GM12878 (cell line): ENCODE results near the gene PIF1. TPM values are rescaled to one million over a fixed set of nuclear protein-coding genes. Genes with fewer than 3 reads are reported as not detected.

Experiments used
- ATF2 ChIP-seq: IDR thresholded peaks from 2 replicates; pipeline ENCODE4 v1.6.1; 2012; ENCODE audit warnings: low read length, inconsistent platforms
- ETV6 ChIP-seq, 2 experiments: fragments of 450-650 bp in 1 of 2; IDR thresholded peaks in 1 of 2; conservative IDR thresholded peaks in 1 of 2; 2 replicates each; pipeline ENCODE4 v1.6.1; 2014; ENCODE audit warnings: antibody characterized with exemption in 1 of 2, borderline replicate concordance in 1 of 2, low read depth in 1 of 2, mild to moderate bottlenecking in 1 of 2, moderate library complexity in 1 of 2
- IKZF2 ChIP-seq, 2 experiments: fragments of 450-650 bp; IDR thresholded peaks; 2 replicates each; pipeline ENCODE4 v1.6.1; 2017; ENCODE audit warnings: mild to moderate bottlenecking in 2 of 2, moderate library complexity in 2 of 2
- IRF5 ChIP-seq: fragments of 450-650 bp; IDR thresholded peaks from 2 replicates; pipeline ENCODE4 v1.6.1; 2017; ENCODE audit warnings: borderline replicate concordance
- NFXL1 ChIP-seq: fragments of 450-650 bp; IDR thresholded peaks from 2 replicates; pipeline ENCODE4 v1.6.1; 2017; ENCODE audit warnings: antibody characterized with exemption, mild to moderate bottlenecking, borderline replicate concordance
- TBL1XR1 ChIP-seq: IDR thresholded peaks from 2 replicates; pipeline ENCODE4 v1.6.1; 2012; ENCODE audit warnings: low read depth, low read length, improper control_type of control experiment
- polyA plus RNA-seq, 11 experiments: library from polyadenylated mRNA; depleted of rRNA in 4 of 11; unstranded in 6 of 11; stranded (reverse) in 5 of 11; fragments of >200 nt; fragmentation: Nextera tagmentation in 4 of 11; fragmentation: Illumina TruSeq in 1 of 11; extraction: Ambion mirVana in 4 of 11; extraction: Trizol in 1 of 11; gene quantifications; 1 replicate in 1 of 11; 2 replicates in 10 of 11; pipeline versions ENCODE4 v1.2.1 to v1.2.3, GENCODE V29; 2011 to 2016; ENCODE audit warnings: inconsistent platforms in 2 of 11, missing spikeins in 2 of 11, low read depth in 1 of 11
- total RNA-seq, 4 experiments: library from RNA; depleted of rRNA in 3 of 4; stranded (reverse); fragments of >200 nt in 3 of 4; fragmentation: Illumina TruSeq in 1 of 4; extraction: Trizol in 1 of 4; gene quantifications; 2 replicates each; pipeline versions ENCODE4 v1.2.1 to v1.2.3, GENCODE V29; 2013 to 2021
- TF ChIP-seq, protein P1 (sequence below): fragments of 450-650 bp; IDR thresholded peaks from 2 replicates; pipeline ENCODE4 v1.6.1; 2016; ENCODE audit warnings: mild to moderate bottlenecking

Gene PIF1
- total and polyA plus RNA-seq, 10 of the 15 experiments (the other 5 are each of a cell fraction or from before 2014, with no cell fraction given): 3.7 to 68.9 (median 31.1) TPM

DNA sequence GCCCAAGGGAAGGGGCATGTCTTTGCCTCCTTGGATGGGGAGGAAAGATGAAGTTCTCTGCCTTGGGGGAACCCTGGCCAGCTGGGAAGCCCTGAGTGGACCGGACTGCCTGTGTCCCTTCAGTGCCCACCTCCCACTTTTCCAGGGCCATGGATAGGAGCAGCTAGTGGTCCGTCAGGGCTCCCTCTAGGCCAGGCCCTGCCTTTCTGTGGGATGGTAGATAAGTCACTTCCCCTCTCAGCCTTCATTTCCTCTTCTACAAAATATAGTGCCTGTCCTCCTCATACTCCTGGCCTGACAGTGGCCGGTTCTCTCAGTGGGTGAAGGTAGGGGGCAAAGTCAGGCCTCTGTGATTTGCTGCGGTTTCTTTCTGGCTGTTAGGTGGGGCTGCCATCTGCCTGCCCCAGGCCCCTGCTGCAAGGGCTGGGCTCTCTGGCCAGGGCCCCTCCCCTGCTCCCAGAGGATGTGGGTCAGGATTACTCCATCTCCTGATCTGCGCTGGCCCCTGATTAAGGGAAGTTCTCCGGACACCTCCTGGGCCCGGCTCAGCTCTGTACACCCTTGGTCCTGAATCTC lies 17.6 kb upstream of the PIF1 start (continued):
- TF ChIP-seq TBL1XR1 (no peak), ETV6 (conservative IDR thresholded peaks at IDR 0.05 in 1 of 2, IDR thresholded peaks at IDR 0.05 in 1 of 2; ENCODE audit: borderline replicate concordance in 1 of 2, low read depth in 1 of 2) (no peak), IKZF2 (IDR thresholded peaks at IDR 0.05) (0 out of 4 replicates have a peak, but pooled peaks of 1 of the 2 experiments have one; percentile 14), IRF5 (no peak), ATF2 (no peak), NFXL1 (no peak)
- TF ChIP-seq, protein P1, sequence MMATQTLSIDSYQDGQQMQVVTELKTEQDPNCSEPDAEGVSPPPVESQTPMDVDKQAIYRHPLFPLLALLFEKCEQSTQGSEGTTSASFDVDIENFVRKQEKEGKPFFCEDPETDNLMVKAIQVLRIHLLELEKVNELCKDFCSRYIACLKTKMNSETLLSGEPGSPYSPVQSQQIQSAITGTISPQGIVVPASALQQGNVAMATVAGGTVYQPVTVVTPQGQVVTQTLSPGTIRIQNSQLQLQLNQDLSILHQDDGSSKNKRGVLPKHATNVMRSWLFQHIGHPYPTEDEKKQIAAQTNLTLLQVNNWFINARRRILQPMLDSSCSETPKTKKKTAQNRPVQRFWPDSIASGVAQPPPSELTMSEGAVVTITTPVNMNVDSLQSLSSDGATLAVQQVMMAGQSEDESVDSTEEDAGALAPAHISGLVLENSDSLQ: peak; percentile 66
